Measurements from ENCODE around the gene PPP5C. TPM values are rescaled to one million over a fixed set of nuclear protein-coding genes. Genes with fewer than 3 reads are reported as not detected.

PPP5C gene
- total RNA-seq, 2 experiments from 2014 or later: 76.9 to 82.5 TPM

DNA sequence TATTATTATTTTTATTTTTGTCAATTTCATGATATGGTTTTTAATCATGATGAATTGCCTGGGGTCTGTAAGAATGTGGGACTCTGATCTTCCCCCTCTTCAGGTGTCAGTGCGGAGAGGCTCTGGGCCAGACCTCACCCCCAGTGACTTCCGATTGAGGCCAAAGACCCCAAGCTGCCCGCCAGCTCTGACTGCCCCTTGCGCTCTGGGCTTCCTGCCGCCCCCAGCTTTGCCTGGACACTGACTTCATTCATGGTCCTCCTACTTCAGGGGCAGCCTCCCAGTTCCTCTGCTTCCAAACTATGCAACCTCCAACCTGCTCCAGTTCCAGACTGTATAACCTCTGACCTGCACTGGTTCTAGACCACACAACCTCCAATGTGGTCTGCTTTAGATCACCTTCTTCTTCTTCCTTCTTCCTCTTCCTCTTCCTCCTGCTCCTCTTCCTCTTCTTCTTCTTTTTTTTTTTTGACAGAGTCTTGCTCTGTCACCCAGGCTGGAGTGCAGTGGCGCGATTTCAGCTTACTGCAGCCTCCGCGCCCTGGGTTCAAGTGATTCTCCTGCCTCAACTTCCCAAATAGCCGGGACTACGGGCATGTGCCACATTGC, 6.7 kb upstream of the PPP5C start:
- Mint-ChIP-seq H3K4me3 (no peak overlapping the region), H3K4me1 (ENCODE audit: low read depth) (no peaks in the 10 kb centered on the region), H3K9me3 (no peaks in the 10 kb centered on the region), H3K27me3 (no peaks in the 10 kb centered on the region), H3K27ac (no peak overlapping the region), H3K36me3 (no peaks in the 10 kb centered on the region)
- POLR2A ChIA-PET: no interaction called here
- DNase-seq: no peak
- CTCF ChIA-PET: no interaction called here
- intact Hi-C loops (cut with micrococcal nuclease): no loop called here

DNA sequence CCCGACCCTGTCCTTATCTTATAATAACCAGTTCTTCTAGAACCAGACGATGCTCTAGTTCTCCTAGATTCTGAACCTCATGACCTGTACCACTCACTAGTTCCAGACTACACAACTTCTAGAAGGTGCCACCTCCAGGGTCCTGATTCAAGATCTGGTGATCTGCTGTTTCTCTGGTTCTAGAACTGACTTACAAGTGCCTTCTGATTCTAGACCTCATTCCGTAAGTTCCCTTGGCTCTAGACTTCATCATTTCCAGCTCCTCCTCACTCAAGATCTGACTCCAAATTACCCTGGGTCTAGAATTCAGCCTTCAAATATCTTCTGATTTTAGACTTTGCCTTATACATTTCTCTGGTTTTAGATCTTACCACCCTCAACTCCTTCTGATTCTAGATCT, 5.0 kb upstream of the PPP5C start:
- Mint-ChIP-seq H3K4me3 (no peak overlapping the region), H3K9me3 (no peaks in the 10 kb centered on the region), H3K36me3 (no peaks in the 10 kb centered on the region), H3K27me3 (no peaks in the 10 kb centered on the region), H3K27ac (no peak overlapping the region), H3K4me1 (ENCODE audit: low read depth) (peaks cover 3% of the 10 kb centered on the region)
- intact Hi-C loops (cut with micrococcal nuclease): no loop called here
- CTCF ChIA-PET: no interaction called here
- POLR2A ChIA-PET: no interaction called here
- DNase-seq: no peak

DNA sequence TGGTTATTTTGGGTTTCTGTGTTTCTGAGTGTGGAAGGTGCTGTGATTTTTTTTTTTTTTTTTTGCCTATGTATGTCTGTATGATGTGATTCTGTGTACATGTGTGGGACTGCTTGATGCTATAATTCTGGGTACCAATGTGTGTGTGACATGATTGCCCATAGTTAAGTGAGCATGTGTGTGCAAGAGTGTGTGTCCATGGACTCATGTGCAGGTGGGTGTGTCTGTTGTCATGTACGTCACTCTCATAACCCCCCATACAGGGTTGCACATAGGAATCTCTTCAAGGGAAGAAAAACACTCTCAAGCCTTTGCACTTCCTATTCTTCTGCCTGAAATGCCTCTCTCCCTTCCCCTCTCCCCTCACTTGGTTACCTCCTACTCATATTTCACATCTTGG, 2.5 kb upstream of the PPP5C start:
- POLR2A ChIA-PET: no interaction called here
- Mint-ChIP-seq H3K9me3 (no peaks in the 10 kb centered on the region), H3K27me3 (no peaks in the 10 kb centered on the region), H3K36me3 (peaks cover 3% of the 10 kb centered on the region), H3K27ac (no peak overlapping the region), H3K4me1 (ENCODE audit: low read depth) (peaks cover 24% of the 10 kb centered on the region), H3K4me3 (no peak overlapping the region)
- intact Hi-C loops (cut with micrococcal nuclease): no loop called here
- no peak for DNase-seq
- CTCF ChIA-PET: no interaction called here

DNA sequence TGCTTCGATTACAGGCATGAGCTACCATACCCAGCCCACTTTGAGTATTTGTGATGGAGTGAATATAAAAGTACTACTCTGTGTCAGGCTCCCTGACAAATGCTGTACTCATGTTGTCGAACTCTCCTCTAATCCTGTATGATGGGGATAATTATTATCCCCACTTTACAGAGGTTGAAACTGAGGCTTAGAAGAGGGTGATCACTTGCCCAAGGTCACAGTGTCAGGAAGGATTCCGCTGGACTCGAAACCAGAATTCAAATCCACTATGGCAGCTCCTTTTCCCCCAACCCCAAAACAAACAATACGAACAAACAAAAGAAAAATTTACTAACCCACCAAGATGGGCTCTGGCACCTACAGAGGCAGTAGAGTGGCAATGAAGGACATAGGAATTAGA, 1.7 kb upstream of the PPP5C start:
- peak overlapping the region; percentile 21 for H3K4me3 Mint-ChIP-seq
- POLR2A ChIA-PET: no interaction called here
- DNase-seq: no peak
- no peaks in the 10 kb centered on the region for H3K27me3 Mint-ChIP-seq
- no peaks in the 10 kb centered on the region for H3K9me3 Mint-ChIP-seq
- intact Hi-C loops (cut with micrococcal nuclease): no loop called here
- H3K36me3 Mint-ChIP-seq: peaks cover 3% of the 10 kb centered on the region
- peaks cover 32% of the 10 kb centered on the region for H3K4me1 Mint-ChIP-seq (ENCODE audit: low read depth)
- CTCF ChIA-PET: interaction anchor here (0.7 to 1.1 kb wide), 2 partner anchors 24 to 196 kb away, joined by 3 to 4 read pairs; no protein-coding TSS in a partner anchor
- H3K27ac Mint-ChIP-seq: no peak overlapping the region

DNA sequence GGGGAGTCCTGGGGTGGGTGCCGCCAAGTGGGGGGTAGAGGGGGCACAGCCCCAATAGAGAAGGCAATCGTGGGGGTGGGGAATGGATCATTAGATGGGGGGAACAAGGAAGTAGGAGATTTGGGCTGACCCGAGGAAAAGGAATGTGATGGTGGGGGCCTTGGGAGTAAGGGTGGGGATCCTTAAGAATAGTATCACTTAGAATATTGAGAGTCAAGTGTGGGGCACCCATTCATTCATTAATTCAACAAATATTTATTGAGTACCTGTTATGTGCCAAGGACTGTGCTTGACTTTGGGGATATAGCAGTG, 641 bp downstream of the PPP5C start:
- POLR2A ChIA-PET: no interaction called here
- H3K27ac Mint-ChIP-seq: peak overlapping the region; percentile 90
- H3K27me3 Mint-ChIP-seq: no peaks in the 10 kb centered on the region
- H3K4me3 Mint-ChIP-seq: peak overlapping the region; percentile 94
- H3K9me3 Mint-ChIP-seq: no peaks in the 10 kb centered on the region
- intact Hi-C loops (cut with micrococcal nuclease): loop anchor here (1.0 to 2.0 kb wide), 2 partner anchors 48 to 353 kb away; partner anchors contain the start of gene CCDC61
- CTCF ChIA-PET: interaction anchor here (0.6 to 1.5 kb wide), 8 partner anchors 9 to 655 kb away, joined by 3 to 10 read pairs (median 4); partner anchors contain the start of gene QPCTL
- DNase-seq: no peak
- peaks cover 49% of the 10 kb centered on the region for H3K4me1 Mint-ChIP-seq (ENCODE audit: low read depth)
- H3K36me3 Mint-ChIP-seq: peaks cover 3% of the 10 kb centered on the region

DNA sequence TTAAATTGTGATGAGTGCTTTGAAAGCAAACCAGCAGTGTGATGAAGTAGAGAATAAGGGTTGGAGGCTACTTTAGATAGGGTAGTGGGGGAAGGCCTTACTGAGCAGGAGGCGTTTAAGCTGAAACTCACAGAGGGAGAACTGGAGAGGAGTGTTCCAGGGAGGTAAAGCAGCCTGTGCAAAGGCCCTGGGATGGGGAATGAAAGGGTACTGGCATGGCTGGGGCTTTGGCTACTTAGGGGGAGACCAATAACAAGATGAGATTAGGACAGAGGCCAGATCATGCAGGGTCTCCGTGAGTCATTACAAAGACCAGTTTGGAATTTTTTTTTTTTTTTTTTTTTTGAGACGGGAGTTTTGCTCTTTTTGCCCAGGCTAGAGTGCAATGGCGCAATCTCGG, 1.1 kb downstream of the PPP5C start:
- Mint-ChIP-seq H3K4me3 (peak overlapping the region; percentile 94), H3K27me3 (no peaks in the 10 kb centered on the region)
- POLR2A ChIA-PET: no interaction called here

DNA sequence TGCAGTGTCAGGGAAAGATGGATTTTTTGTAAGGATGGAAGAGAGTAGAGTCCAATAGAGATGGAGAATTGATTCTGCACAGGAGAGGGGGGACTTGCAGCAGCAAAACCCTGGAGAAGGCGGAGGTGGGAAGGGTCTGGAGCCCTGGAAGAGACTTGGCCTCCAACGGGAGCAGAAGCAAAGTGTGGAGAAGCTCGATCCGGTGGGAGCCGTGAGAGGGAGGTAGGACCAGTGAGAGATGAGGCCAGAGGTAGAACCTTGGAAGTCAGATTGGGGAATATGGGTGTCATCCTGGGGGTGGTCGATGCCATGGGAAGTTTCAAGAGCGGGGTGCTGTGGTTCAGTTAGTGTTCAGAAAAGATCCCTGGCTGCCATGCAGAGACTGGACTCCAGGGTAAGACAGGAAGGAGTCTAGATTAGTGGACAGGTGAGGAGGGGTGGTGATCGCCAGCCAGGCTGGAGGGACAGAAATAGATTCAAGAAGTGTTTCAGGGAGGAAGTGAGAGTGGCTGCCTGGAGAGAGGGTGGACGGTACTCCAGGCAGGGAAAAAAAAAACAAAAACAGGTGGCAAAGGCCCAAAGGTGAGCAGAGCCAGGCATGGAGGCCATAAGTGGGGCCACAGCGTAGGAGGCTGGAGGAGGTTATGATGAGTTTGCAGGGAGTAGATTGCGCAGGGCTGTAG, 2.6 kb downstream of the PPP5C start:
- peaks cover 15% of the 10 kb centered on the region for H3K36me3 Mint-ChIP-seq
- DNase-seq: no peak
- intact Hi-C loops (cut with micrococcal nuclease): no loop called here
- ChIA-PET POLR2A (no interaction called here), CTCF (no interaction called here)
- H3K9me3 Mint-ChIP-seq: no peaks in the 10 kb centered on the region
- H3K4me1 Mint-ChIP-seq (ENCODE audit: low read depth): peaks cover 53% of the 10 kb centered on the region
- peak overlapping the region; percentile 96 for H3K27ac Mint-ChIP-seq
- no peaks in the 10 kb centered on the region for H3K27me3 Mint-ChIP-seq
- peak overlapping the region; percentile 78 for H3K4me3 Mint-ChIP-seq

More for the DNA sequence above, 1.1 kb downstream of the PPP5C start:
- H3K36me3 Mint-ChIP-seq: peaks cover 6% of the 10 kb centered on the region
- intact Hi-C loops (cut with micrococcal nuclease): loop anchor here (1.0 to 2.0 kb wide), 2 partner anchors 47 to 353 kb away; partner anchors contain the start of gene CCDC61
- H3K9me3 Mint-ChIP-seq: no peaks in the 10 kb centered on the region
- H3K4me1 Mint-ChIP-seq (ENCODE audit: low read depth): peaks cover 52% of the 10 kb centered on the region
- no peak for DNase-seq
- CTCF ChIA-PET: interaction anchor here (0.6 to 1.3 kb wide), 5 partner anchors 8 to 656 kb away, joined by 3 to 7 read pairs (median 3); partner anchors contain the start of gene QPCTL
- H3K27ac Mint-ChIP-seq: peak overlapping the region; percentile 90

DNA sequence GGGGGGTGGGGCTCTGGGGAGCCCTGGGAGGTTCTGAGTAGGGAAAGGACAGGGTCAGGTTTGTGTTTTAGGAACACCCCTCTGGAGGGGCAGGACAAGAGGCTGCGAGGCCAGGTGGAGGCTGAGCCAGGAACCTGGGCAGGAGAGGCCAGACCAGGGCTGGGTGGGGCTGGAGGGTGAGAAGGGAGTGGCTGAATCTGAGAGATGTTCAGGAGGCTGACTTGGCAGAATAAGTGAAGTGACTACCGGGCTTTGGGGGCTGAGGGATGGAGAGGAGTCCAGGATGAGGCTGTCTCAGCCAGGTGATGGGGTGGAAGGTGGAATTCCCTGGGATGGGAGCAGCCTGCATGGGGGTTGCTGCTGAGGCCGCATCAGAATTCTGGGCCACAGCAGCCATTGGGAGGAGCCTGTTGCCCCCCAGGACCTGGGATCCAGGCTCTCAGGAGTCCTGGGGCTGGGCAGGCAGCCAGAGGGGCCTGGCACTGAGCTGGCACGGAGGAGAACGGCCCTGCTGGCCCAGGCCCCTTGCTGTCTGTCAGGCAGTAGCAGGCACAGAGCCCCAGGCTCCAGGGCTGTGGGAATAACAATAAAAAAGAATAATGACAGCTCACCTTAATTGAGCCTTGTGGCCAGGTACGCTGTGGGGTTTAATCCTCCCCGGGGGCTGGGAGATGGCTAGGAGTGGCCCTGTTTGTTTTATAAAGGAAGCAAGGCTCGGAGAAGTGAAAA, 3.3 kb downstream of the PPP5C start:
- H3K4me3 Mint-ChIP-seq: peak overlapping the region; percentile 78
- H3K27me3 Mint-ChIP-seq: no peaks in the 10 kb centered on the region
- intact Hi-C loops (cut with micrococcal nuclease): no loop called here
- peak overlapping the region; percentile 96 for H3K27ac Mint-ChIP-seq
- ChIA-PET CTCF (no interaction called here), POLR2A (no interaction called here)
- H3K4me1 Mint-ChIP-seq (ENCODE audit: low read depth): peaks cover 55% of the 10 kb centered on the region
- DNase-seq: peak; percentile 33
- no peaks in the 10 kb centered on the region for H3K9me3 Mint-ChIP-seq
- H3K36me3 Mint-ChIP-seq: peaks cover 17% of the 10 kb centered on the region

DNA sequence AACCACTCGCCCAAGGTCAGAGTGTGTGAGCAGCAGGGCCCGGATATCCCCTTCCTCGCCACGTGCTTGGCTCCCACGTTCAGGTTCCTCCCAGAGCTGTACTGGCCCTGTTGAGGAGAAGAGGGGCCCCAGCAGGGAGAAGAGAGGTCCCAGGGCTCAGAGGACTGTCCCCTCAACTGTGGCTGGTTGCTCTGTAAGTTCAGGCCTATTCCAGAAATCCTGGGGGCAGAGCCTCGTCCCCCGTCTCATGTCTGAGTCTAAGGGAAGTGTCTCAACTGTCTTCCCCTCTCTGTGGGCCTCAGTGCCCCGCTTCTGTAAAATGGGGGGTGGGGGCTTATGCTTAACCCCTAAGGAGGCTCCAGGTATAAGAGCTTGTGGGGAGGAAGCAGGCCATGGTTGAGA, 3.9 kb downstream of the PPP5C start:
- H3K4me1 Mint-ChIP-seq (ENCODE audit: low read depth): peaks cover 60% of the 10 kb centered on the region
- H3K27me3 Mint-ChIP-seq: no peaks in the 10 kb centered on the region
- POLR2A ChIA-PET: no interaction called here
- CTCF ChIA-PET: no interaction called here
- peak overlapping the region; percentile 96 for H3K27ac Mint-ChIP-seq
- no peaks in the 10 kb centered on the region for H3K9me3 Mint-ChIP-seq
- peaks cover 22% of the 10 kb centered on the region for H3K36me3 Mint-ChIP-seq
- DNase-seq: peak; percentile 54
- intact Hi-C loops (cut with micrococcal nuclease): no loop called here
- H3K4me3 Mint-ChIP-seq: peak overlapping the region; percentile 78

DNA sequence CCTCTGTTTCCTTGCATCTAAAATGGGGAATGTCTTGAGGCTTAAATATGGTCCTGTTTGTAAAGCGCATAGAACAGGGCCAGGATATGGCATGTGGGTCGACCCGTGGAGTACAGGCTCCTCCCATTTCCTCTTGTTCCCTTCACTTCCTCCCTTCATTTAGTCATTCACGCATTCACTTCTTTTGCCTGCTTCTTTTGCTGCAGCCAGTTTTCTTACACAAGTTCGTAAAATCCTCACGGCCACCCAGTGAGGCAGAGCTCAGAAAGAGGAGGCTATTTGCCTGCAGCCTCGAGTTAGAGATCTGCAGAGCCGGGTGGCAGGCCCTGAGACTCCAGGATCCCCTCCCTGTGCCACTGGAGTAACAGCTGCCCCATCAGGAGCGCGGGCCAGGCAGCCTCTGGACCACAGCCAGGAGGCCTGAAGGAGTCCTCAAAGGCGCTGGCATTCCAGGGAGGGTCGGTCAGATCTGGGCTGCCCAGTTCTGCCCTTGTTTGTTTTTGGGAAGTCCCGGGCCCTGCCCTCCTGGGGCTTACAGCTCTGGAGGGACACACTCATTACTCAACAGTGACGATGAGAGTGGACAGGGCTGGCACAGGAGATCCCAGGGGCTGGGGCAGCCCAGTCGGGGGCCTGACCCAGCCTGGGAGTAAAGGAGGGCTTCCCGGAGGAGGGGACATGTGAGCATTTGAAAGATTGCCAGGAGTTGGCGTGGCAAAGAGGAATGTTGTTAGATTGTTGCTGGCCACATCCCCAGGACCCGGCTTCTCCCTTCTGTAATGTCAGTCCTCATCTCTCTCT, 4.6 kb downstream of the PPP5C start:
- intact Hi-C loops (cut with micrococcal nuclease): no loop called here
- H3K27ac Mint-ChIP-seq: peak overlapping the region; percentile 96
- H3K9me3 Mint-ChIP-seq: no peaks in the 10 kb centered on the region
- peaks cover 24% of the 10 kb centered on the region for H3K36me3 Mint-ChIP-seq
- CTCF ChIA-PET: no interaction called here
- H3K4me3 Mint-ChIP-seq: peak overlapping the region; percentile 78
- POLR2A ChIA-PET: no interaction called here
- H3K27me3 Mint-ChIP-seq: no peaks in the 10 kb centered on the region
- DNase-seq: peak; percentile 49
- peaks cover 58% of the 10 kb centered on the region for H3K4me1 Mint-ChIP-seq (ENCODE audit: low read depth)

DNA sequence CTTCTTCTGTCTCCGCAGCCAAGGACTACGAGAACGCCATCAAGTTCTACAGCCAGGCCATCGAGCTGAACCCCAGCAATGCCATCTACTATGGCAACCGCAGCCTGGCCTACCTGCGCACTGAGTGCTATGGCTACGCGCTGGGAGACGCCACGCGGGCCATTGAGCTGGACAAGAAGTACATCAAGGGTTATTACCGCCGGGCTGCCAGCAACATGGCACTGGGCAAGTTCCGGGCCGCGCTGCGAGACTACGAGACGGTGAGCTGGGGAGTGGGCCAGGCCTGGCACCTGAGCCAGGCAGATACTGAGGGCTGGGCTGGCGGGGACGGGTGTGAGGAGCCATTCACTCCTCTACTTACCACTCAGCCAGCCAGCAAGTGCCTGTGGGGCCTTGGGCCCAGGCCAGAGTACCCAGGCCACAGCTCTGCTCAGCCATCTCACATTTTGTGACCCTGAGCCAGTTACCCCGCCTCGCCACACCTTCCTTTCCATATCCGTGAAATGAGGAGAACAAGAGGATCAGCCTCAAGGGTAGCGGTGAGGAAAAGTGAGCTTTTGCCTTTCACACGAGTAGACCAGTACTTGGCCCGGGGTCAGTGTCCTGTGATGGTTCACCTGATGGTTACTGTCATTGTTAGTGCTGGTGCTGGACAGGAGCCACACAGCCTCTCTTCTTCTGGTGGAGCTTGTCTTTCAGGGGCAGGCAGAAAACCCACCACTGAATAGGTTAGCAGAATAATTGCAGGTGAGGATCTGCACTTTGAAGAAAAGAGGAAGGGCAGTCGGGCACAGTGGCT, 7.0 kb downstream of the PPP5C start:
- no peaks in the 10 kb centered on the region for H3K27me3 Mint-ChIP-seq
- ChIA-PET POLR2A (no interaction called here), CTCF (interaction anchor here (0.7 kb wide), 1 partner anchor 73 kb away, joined by 4 read pairs; no protein-coding TSS in a partner anchor)
- intact Hi-C loops (cut with micrococcal nuclease): no loop called here
- H3K36me3 Mint-ChIP-seq: peaks cover 22% of the 10 kb centered on the region
- H3K9me3 Mint-ChIP-seq: no peaks in the 10 kb centered on the region
- peaks cover 41% of the 10 kb centered on the region for H3K4me1 Mint-ChIP-seq (ENCODE audit: low read depth)
- H3K27ac Mint-ChIP-seq: no peak overlapping the region
- H3K4me3 Mint-ChIP-seq: no peak overlapping the region
- no peak for DNase-seq

Measured in activated CD4-positive, alpha-beta memory T cell treated with anti-CD3 and anti-CD28 coated beads for 36 hours (primary cell).